B cell (primary cell): Measurements from ENCODE around the gene GALNT11.

Source experiments
- EZH2 ChIP-seq: IDR thresholded peaks from 2 replicates; pipeline ENCODE4 v1.6.1; 2012; ENCODE audit warnings: borderline replicate concordance, low read depth, mild to moderate bottlenecking, moderate library complexity, low read length; ENCODE audit not compliant: insufficient read depth, poor library complexity, severe bottlenecking
- TF ChIP-seq, protein P1 (sequence below): fragments of 200-600 bp; IDR thresholded peaks from one replicate; pipeline ENCODE4 v1.8.0; 2022; ENCODE audit warnings: antibody characterized with exemption, mild to moderate bottlenecking

DNA sequence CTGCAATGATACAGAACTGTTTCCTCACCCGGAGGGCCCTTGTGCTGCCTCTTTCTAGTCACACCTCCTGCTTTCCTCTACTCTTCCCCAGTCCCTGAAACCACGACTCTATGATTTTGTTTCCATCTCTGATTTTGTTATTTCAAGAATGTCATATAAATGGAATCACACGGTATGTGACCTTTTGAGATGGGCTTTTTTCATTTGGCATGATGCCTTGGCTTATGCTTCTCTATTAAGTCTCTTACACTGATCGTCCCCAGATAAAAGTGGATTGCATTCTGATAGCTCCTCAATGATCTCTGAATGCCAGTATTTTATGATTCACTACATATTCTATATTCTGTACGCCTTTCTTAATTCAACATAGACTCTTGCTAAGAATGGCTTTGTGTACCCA is 78.2 kb downstream of the GALNT11 start:
- TF ChIP-seq, protein P1, sequence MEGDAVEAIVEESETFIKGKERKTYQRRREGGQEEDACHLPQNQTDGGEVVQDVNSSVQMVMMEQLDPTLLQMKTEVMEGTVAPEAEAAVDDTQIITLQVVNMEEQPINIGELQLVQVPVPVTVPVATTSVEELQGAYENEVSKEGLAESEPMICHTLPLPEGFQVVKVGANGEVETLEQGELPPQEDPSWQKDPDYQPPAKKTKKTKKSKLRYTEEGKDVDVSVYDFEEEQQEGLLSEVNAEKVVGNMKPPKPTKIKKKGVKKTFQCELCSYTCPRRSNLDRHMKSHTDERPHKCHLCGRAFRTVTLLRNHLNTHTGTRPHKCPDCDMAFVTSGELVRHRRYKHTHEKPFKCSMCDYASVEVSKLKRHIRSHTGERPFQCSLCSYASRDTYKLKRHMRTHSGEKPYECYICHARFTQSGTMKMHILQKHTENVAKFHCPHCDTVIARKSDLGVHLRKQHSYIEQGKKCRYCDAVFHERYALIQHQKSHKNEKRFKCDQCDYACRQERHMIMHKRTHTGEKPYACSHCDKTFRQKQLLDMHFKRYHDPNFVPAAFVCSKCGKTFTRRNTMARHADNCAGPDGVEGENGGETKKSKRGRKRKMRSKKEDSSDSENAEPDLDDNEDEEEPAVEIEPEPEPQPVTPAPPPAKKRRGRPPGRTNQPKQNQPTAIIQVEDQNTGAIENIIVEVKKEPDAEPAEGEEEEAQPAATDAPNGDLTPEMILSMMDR = no peak
- TF ChIP-seq EZH2 = no peak
